Hepatocyte (in vitro differentiated cells): ENCODE results near the gene NXN.

Source experiments
- CTCF ChIP-seq: fragments of 200-600 bp; sonication (generic); IDR thresholded peaks from 2 replicates; pipeline ENCODE4 v1.5.1; 2016; ENCODE audit warnings: antibody characterized with exemption, mild to moderate bottlenecking; ENCODE audit not compliant: poor library complexity
- EZH2 ChIP-seq: fragments of 200-600 bp; sonication (generic); IDR thresholded peaks from 2 replicates; pipeline ENCODE4 v1.6.1; 2016; ENCODE audit warnings: antibody characterized with exemption, mild to moderate bottlenecking, borderline replicate concordance

GRCh38 chr17:871751-872519 lies 107.6 kb downstream of the NXN start:
- TF ChIP-seq EZH2: no peak
- no peak for TF ChIP-seq CTCF
